Measurements from ENCODE around the gene EEF1AKMT4.
A peak's percentile ranks its signal among the peaks of the same experiment; 100 is the strongest.

The EEF1AKMT4 gene

GRCh38 chr3:184249412-184250166 lies at the start of gene EEF1AKMT4:
Gene EEF1AKMT4 (plus strand): TSS chr3:184249672. CDS start chr3:184249695, 23 bp downstream.
- DNase-seq (ENCODE audit: low spot score): peak; percentile 97
- in situ Hi-C loops (cut with MboI; ENCODE audit: low sequenced_read_pairs, unreplicated experiment): loop anchor here (25.0 kb wide), 1 partner anchor 362 kb away; the partner anchor contains the start of gene PARL
- TF ChIP-seq, protein P1, sequence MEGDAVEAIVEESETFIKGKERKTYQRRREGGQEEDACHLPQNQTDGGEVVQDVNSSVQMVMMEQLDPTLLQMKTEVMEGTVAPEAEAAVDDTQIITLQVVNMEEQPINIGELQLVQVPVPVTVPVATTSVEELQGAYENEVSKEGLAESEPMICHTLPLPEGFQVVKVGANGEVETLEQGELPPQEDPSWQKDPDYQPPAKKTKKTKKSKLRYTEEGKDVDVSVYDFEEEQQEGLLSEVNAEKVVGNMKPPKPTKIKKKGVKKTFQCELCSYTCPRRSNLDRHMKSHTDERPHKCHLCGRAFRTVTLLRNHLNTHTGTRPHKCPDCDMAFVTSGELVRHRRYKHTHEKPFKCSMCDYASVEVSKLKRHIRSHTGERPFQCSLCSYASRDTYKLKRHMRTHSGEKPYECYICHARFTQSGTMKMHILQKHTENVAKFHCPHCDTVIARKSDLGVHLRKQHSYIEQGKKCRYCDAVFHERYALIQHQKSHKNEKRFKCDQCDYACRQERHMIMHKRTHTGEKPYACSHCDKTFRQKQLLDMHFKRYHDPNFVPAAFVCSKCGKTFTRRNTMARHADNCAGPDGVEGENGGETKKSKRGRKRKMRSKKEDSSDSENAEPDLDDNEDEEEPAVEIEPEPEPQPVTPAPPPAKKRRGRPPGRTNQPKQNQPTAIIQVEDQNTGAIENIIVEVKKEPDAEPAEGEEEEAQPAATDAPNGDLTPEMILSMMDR (IDR thresholded peaks at IDR 0.05; ENCODE audit: borderline replicate concordance, control extremely low read depth, extremely low read depth, insufficient read depth, missing control alignments): peak; percentile 30

GRCh38 chr3:184200825-184201224 lies 48.6 kb upstream of the EEF1AKMT4 start:
- TF ChIP-seq, protein P1 (IDR thresholded peaks at IDR 0.05; ENCODE audit: borderline replicate concordance, control extremely low read depth, extremely low read depth, insufficient read depth, missing control alignments): no peak
- in situ Hi-C loops (cut with MboI; ENCODE audit: low sequenced_read_pairs, unreplicated experiment): no loop called here
- no peak for DNase-seq (ENCODE audit: low spot score)

- no peak for DNase-seq (ENCODE audit: low spot score)
- in situ Hi-C loops (cut with MboI; ENCODE audit: low sequenced_read_pairs, unreplicated experiment): no loop called here
- TF ChIP-seq, protein P1 (IDR thresholded peaks at IDR 0.05; ENCODE audit: borderline replicate concordance, control extremely low read depth, extremely low read depth, insufficient read depth, missing control alignments): no peak
These were observed 45.9 kb upstream of the EEF1AKMT4 start for GRCh38 chr3:184203526-184203925.

- TF ChIP-seq, protein P1 (IDR thresholded peaks at IDR 0.05; ENCODE audit: borderline replicate concordance, control extremely low read depth, extremely low read depth, insufficient read depth, missing control alignments): no peak
- no peak for DNase-seq (ENCODE audit: low spot score)
- in situ Hi-C loops (cut with MboI; ENCODE audit: low sequenced_read_pairs, unreplicated experiment): no loop called here
These were observed 40.1 kb upstream of the EEF1AKMT4 start for GRCh38 chr3:184209146-184209923.

DNA sequence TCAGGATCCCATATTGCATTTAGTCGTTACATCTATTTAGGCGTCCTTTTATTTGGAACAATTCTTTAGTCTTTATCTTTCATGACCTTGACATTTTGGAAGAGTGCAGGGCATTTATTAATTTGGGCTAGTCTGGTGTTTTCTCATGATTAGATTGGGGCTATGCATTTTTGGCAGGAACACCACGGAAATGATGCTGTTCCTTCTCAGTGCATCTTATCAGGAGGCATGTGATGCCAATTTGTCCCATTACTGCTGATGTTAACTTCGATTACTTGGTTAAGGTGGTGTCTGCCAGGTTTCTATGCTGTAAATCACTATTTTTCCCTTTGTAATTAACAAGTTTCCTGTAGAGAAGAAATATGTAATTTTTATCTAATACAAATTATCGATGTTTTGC lies 38.2 kb upstream of the EEF1AKMT4 start:
- DNase-seq (ENCODE audit: low spot score): no peak
- TF ChIP-seq, protein P1 (IDR thresholded peaks at IDR 0.05; ENCODE audit: borderline replicate concordance, control extremely low read depth, extremely low read depth, insufficient read depth, missing control alignments): no peak

DNA sequence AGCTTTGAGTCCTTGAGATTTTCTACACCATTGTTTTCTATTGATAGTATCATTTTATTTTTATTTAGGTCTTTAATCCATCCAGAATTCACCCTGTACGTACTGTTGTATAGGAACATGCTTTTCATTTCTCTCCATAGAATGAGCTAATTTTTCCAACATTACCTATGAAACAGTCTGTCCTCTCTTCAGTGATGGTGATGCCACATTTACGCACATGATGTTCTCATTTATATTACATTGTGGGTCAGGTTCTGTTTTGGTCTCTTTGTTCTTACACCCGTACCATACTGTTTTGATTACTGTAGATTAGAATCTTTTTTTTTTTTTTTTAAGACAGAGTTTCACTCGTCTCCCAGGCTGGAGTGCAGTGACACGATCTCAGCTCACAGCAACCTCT lies 37.8 kb upstream of the EEF1AKMT4 start:
- in situ Hi-C loops (cut with MboI; ENCODE audit: low sequenced_read_pairs, unreplicated experiment): no loop called here
- DNase-seq (ENCODE audit: low spot score): no peak
- TF ChIP-seq, protein P1 (IDR thresholded peaks at IDR 0.05; ENCODE audit: borderline replicate concordance, control extremely low read depth, extremely low read depth, insufficient read depth, missing control alignments): no peak

More for the DNA sequence above, 38.2 kb upstream of the EEF1AKMT4 start:
- in situ Hi-C loops (cut with MboI; ENCODE audit: low sequenced_read_pairs, unreplicated experiment): no loop called here

Data from GM13976 (cell line).